HG02610 (cell line): Measurements from ENCODE around the gene ACACA.

Experiments used
- ATAC-seq: cut with Tn5 transposase; IDR thresholded peaks from one replicate; pipeline ENCODE4 v1.9.1; 2021; ENCODE audit warnings: mild to moderate bottlenecking, moderate library complexity; ENCODE audit not compliant: unreplicated experiment

Gene ACACA

DNA sequence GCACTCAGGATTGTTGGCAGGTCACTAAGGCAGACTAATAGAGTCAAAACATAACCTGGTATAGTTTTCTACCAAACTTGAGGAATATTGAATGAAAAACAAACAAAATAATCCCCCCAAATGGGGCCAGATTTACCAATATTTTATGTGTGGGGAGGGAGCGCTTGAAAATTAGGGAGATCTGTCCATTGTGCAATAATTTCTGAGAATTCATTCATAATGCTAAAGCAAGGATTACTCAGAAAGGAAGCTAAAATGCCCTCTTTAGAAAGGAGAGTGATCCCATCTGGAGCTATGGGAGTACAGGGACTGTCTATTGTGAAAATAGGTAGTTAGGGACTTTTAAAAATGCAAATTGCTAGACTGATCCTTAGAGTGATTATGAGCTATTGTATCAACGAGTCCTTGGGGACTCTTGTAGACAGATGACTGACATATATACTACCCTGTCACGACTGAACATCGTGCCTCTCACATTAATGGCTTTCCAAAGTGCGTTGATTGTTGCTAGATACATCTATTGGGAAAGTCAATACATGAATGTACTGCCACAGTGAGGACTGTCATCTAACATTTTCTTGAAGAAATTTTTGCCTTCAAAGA lies 264.2 kb downstream of the ACACA start:
- ATAC-seq: no peak

DNA sequence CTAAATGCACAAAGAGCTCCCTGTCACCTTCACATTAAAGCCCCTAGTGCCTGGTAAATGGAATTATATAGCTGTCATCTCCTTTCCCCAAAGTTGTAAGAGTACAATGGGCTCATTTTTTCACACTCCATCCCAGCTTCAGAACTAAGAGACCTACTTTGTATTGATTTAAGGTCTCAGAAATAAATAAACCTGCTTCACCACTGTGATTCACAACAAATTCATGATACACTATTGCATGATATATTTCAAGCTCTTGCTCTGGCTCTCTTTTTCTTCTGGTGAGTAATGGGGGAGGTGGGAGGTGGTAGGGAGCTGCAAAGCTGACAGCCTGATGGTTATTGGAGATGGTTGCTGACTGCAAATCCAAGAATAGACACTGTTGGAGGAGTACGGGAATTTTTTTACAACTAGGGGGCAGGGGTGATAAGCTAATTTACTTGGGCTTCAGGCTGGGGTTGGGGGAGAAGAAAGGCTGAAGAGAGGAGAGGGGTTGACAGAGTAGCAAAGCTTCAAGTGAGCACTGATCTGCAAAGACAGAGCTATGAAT lies 268.0 kb downstream of the ACACA start:
- ATAC-seq: no peak

DNA sequence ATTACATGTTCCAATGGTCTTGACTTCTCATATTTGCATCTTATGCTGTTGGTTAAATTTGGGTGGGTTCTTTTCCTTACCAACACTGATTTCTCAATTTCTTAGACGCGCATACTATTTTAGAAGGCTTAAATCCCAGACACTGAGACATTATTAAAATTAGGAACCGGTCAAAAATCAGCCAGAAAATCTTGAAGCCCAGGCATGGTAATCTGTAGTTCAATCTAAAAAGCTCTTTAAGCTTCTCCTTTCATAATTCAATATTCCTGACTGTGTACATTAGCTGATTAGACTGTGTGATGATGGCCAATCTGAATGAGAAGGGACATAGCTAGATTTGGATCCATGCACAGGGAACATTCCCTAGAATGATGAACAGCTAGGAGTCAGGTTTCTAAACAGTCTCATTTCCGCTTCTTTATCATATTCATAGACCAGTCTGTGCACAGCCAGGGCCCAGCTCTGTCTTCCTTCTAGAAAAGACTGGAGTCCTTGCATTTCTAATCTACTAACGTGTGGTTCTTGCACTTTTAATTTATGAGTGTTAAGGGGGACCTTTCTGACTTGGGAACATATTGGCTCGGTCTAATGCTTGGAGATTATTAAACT lies 268.6 kb downstream of the ACACA start:
- ATAC-seq: no peak

DNA sequence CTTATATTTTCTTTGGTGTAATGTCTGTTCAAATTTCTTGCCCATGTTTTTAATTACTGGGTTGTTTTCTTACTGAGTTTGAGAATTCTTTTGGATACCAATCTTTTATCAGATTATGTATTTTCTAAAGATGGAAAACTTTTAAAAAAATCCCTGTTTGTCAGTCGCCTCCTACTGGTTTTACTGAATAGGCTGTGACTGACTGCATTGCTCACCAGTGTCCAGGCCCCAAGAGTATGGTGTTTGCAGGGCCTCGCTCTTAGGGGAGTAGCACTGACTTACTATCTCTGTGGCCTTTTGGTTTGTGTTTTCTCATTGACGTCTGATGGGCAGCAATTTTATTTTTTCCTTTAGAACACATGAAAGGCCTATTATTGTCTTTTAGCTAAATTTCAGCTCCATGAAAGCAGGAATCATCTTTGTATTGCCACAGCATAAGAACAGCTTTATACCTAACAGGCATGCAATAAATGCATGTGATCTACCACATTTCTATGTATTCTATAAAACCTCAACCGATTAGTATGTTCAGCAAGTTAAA lies 269.5 kb downstream of the ACACA start:
- no peak for ATAC-seq

DNA sequence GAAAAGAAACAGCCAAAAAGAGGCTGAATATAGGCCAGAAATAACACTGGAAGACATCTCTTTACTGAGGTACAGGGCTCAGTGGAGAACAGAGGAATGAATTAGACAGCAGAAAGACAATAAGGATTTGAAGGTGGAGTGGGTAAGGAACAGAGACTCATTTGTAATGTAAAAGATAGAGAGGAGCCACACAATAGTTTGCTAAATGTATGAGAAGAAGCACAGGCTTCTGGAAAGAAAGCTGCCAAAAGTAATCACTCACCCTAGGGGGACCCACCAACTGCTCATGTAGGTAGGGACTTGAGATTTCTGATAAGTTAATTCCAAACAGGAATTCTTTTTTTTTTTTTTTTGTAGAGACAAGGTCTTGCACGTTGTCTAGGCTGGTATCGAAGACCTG lies 271.1 kb downstream of the ACACA start:
- no peak for ATAC-seq

DNA sequence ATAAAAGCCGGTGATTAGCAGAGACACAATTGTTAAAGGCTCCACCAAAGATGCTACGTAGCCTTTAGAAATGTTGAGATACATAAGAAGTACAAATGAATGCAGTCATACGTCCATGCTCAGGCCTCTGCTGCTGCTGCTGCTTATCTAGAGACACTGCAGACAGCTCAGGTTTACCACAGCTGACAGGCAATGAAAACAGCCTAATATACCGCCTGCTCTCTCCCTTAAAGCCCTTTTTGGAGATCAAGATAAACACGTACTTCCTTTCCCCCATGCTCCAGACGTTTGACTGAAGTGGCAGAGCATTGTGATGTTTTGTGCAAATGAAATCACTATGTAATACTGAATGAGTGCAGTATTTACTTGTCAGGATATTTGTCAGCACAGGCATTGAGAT lies 272.6 kb downstream of the ACACA start:
- no peak for ATAC-seq

DNA sequence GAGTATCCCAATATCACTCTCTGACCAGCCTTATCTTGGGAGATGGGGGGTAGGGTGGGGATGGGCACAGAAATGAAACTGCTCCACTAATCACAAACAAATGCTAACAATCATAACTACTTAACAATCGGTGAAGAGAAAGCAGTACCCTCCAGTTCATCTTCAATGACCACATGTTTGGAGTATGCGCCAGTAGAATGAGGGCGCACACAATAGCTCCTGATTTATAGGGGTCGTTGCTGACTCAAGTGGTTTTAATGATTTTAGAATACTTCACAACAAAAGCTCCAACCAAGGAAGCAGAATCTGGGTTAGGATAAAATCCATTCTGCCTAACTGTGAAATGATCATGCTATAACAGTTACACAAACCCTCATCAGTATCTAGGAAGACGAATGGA lies 273.5 kb downstream of the ACACA start:
- ATAC-seq: no peak

DNA sequence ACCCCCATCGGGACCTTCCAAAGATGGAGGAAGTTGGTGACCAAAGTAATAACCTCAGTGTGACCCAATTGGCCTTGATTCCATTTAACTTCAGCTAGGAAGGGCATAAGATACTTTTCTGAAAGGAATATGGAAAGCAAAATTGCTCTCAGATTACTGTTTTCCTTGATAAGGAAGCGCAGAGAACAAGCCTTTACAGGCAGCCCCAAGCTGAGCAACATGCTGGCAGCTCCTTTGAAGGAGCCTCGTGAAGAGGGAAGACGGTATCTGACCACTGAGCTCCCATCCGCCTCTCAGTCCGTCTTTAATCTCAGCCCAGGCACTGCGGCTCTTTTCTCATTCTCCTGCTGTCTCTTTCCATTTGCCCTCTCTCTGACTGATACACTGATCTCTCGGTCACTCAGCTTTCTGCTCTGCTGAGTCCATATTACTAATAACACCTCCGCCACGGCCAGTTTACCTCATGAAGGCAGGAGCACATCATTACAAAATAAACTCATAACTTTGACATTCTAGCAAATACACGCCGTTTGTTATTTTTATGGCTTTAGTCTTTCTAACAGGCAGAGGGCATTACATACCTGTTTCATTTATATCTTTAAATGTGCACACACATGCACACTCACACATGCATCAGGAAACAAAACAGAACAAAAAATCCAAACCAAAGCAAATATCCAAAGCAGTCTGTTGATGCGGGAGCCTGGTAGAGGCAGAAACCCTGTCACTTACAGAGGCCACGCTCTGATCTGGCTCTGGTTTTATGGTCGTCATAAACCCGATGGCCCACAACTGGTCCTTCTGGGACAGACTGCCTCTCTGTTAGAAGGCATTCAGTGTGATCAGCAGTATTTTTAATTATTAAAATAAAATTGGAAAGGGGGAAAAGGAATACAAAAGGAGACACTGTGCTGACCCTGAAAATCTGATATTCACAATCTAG lies 274.7 kb downstream of the ACACA start:
- ATAC-seq: no peak

DNA sequence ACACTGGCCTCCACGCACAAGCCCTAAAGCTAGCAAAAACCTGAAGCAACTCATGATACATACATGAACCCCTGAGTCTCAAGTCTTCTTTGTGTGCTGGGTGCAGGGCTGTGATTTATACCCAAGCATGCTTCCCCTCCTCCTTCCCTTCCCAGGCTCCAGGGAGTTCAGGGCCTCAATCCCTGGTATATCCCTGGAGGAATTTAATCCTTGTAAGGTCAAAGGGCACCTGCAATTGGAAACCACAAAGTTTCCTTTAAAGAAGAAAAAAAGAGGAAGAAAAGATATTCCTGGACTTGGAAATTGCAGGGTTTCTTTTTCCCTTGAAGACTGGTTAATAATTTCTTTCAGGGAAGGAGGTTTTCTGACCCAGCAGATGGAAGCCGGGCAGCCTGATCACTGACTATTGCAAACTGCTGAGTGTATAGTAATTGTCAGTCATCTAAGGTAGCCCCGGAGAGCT lies 275.6 kb downstream of the ACACA start:
- no peak for ATAC-seq

DNA sequence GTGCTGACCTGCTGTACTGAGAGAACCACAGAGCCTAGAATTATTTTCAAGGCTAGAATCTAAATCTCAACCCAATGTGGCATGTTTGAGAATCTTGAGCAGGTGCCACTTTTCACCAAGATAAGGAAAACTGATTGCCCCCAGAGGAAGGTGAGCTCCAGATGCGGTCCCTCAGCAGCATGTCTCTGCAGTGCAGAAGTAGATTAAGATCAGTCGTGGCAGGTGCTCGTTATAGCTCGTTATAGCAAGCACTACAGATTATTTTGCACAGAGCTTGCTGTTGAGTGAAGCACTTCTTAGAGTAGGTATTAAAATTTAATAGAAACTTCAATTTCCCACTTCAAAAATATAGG lies 281.8 kb downstream of the ACACA start:
- no peak for ATAC-seq

DNA sequence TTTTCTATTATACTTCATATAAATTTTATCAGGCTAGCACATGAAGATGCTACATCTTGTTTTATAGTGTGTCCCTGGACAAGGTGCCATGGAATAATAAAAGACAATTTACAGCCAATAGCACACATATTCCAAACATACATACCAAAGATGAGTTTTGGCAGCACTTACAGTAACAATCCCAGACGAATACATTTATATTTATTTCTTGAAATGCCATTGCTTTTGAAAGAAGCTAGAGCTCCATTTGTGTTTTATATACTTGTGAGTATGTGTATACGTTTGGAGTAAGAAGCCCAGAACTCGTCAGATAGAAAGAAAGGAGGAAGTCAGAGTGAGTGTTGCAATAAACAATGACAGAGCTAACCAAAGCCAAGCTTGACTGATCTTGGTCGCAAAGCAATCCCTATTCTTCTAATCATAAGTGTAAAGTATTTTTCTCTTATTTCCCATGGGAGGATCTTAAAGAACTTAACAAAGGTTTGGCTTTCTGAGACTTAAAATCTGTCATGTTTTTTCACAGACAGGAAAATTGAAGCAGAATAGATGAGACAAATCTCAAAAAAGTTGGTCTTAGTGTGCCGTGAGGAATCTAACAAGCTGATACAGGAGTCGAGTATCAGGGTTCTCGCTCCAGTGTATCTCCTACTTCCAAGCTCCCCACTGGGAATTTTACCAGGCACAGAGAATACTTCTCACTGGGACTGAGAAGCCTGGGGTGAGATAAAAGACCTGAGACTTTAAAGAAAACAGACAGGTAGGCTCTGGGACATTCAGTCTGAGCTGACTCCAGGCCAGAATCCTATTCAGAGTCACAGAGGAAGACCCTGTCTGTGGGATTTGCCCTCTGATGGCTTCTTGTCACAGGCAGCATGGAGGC lies 282.5 kb downstream of the ACACA start:
- no peak for ATAC-seq

DNA sequence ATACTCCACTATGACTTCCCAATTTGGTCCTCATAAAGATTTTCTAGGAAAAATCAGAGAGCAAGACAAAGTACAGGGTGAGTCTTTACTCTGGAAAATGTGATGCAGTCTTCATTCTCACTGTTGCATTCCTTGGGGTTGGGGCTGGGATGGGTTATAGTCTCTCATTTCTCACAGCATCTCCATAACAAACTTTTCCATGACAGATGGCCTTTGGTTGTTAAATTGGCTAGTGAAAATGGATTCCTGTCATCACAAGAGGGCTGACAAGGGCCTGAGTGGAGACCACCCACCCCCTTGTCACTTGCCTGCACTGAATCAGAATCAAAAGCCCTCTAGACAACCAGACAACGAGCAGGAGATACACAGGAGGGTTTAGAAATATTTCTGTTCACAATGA lies 283.2 kb downstream of the ACACA start:
- no peak for ATAC-seq

DNA sequence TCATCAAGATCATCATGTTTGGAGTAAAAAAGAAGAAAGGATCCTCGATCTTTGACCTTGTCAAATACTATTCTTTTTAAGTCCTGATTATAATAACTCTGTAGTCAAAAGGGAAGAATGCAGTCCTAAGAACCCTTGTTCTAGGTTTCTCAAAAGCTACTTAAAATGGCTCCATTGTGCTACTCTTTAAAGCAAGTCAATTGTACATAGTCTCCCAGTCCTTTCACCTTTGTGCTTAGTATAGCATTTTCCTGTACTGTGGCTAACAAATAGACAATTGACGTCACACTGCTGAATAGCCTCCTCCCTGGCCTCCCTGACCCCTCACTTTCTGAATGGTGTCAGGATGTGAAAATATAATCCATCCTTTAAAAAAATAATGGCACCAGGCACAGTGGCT lies 285.0 kb downstream of the ACACA start:
- ATAC-seq: no peak

DNA sequence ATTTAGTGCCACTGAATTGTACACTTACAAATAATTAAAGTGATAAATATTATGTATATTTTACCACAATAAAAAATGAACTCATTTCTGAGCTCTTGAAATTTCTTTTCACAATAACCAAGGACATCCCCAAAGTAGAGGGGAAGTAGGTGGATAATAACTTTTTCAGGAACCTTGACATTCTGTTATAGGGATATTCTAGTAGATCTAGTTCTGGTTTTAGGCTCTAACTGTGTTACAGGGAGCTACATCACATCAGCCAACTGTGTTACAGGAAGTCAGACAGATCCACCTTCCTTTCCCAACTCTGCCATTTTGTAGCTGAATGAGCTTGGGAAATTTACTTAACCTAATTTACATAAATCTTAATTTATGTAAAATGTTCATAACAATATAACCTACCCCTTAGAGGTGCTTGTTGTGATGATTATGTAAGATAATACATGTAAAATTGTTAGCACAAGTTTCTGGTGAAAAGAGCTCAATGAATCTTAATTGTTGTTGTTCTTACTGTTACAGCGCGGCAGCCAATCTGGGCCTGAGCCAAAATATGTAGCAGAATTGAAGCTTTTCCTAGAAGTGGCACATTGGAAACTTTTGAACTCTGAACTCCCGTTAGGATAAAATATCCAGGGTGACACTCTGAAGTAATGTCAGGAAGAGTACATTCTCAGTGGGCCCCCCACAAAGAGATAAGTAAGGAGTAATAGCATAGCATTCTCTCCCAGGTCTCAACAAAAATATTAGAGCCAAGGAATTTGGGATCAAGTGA lies 288.1 kb downstream of the ACACA start:
- ATAC-seq: no peak

DNA sequence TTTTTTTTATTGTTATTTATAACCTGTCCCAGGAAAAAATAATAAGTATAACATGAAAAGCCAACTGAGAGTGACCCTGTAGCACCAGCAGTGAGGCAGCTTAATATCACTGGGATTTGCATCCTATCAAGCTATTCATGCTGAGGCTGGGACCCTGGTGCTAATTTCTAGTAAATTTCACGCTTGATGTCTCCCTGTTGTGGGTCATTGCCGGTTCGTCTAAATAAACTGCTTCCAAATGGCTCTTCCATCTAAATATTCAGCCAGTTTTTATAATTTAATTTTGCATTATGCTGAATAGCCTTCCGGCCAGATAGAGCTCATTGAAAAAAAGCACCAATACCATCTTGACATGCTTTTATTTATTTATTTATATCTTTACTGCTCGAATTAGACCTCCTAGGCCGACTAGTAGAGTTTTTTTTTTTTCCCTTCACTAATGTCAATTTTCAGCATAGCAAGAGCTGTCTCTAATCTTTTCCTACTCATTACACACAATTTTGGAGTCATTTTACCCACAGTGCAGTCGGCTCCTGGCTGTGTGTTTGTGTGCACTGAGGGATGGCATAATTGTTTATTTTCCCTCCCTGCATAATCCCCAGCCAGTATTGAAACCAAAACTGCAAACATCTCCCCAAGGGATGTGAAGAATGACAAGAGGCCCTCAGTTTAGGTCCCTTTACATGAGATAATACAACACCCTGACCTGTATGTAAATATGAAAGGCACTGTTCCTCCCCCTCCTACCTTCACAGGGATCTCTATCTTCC lies 289.1 kb downstream of the ACACA start:
- ATAC-seq: no peak

DNA sequence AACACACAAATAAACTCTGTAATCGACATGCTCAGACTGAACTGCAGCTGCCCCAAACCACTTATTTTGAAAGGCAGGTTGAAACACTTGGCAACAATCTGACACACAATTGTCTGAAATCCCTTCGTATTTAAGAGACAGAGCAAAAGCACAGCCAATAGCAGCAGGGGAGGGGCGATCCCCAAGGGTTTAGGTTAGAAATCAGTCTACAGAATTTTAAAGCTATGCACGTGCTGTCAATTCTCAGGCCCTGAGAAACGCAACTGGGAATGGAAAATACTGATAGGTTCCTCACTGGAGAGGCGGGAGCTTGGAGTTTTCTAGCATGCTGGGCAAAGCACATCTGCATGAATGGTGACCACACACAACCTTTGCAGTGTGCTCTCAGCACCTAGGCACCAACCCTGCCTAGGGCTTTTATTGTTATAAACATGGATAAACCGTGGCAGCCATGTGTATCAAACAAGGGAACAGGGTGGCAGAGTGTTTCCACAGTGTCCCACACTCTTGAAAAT lies 289.9 kb downstream of the ACACA start:
- no peak for ATAC-seq

DNA sequence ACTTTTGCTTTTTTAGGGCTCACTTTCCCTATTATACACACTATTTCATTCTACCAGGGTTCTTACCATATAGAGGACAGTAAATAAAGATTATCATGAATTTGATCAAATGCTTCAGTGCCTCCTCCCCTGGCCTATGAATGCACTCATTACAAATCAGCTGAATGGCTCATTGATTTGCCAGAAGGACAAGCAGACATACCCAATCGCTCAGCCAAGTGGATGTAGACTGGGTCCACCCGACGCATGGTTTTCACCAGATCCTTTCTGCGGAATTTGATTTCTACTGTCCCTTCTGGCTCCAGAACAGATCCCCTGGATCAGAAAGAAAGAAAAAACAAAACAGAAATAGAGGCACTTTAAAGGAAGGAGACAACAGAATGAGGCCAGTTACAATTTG lies 295.3 kb downstream of the ACACA start:
- no peak for ATAC-seq

DNA sequence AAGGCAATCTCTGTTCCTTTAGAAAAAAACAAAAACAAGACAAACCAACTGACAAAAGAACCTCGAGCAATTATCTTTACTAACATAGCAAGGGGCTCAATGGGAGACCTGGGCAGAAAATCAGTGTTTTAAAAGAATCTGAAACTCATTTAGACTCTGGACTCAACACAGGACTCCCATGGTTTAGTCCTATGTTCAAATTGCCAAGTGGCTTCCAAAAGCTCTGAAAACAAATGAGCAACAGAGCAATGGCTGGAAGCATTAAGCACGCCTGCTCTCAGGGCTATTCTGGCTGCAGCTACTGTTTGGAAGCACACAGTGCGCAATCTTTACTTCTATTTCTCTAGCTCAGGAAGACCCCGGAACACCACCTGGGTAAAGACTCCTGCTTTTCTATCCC lies 295.9 kb downstream of the ACACA start:
- ATAC-seq: no peak
